GM21423 (cell line): ENCODE data around the gene GTPBP1.

ENCODE experiments used
- ATAC-seq: cut with Tn5 transposase; IDR thresholded peaks from one replicate; pipeline ENCODE4 v1.9.1; 2021; ENCODE audit warnings: mild to moderate bottlenecking, moderate library complexity; ENCODE audit not compliant: unreplicated experiment

The GTPBP1 gene

GRCh38 chr22:38756711-38757463 is 51.1 kb downstream of the GTPBP1 start:
- no peak for ATAC-seq

GRCh38 chr22:38757464-38757757 is 51.7 kb downstream of the GTPBP1 start:
- no peak for ATAC-seq

- no peak for ATAC-seq
Measured at GRCh38 chr22:38758276-38758945, 52.7 kb downstream of the GTPBP1 start.

- ATAC-seq = no peak
Measured at GRCh38 chr22:38759005-38759404, 53.3 kb downstream of the GTPBP1 start.

GRCh38 chr22:38760477-38761201 is 54.9 kb downstream of the GTPBP1 start:
- no peak for ATAC-seq

- ATAC-seq = no peak
Measured at GRCh38 chr22:38761202-38762162, 55.7 kb downstream of the GTPBP1 start.

- no peak for ATAC-seq
Measured at GRCh38 chr22:38762551-38762983, 56.8 kb downstream of the GTPBP1 start.

- no peak for ATAC-seq
Measured at GRCh38 chr22:38766076-38766777, 60.5 kb downstream of the GTPBP1 start.

- ATAC-seq = no peak
Measured at GRCh38 chr22:38767313-38767712, 61.6 kb downstream of the GTPBP1 start.

- ATAC-seq = no peak
Measured at GRCh38 chr22:38768036-38768435, 62.3 kb downstream of the GTPBP1 start.

- ATAC-seq = no peak
Measured at GRCh38 chr22:38770257-38770949, 64.7 kb downstream of the GTPBP1 start.

GRCh38 chr22:38772623-38772873 is 66.8 kb downstream of the GTPBP1 start:
- ATAC-seq = no peak

- ATAC-seq = no peak
Measured at GRCh38 chr22:38773363-38773946, 67.7 kb downstream of the GTPBP1 start.

- no peak for ATAC-seq
Measured at GRCh38 chr22:38774496-38775166, 68.9 kb downstream of the GTPBP1 start.

GRCh38 chr22:38775656-38776055 is 69.9 kb downstream of the GTPBP1 start:
- ATAC-seq = no peak

GRCh38 chr22:38776086-38776485 is 70.3 kb downstream of the GTPBP1 start:
- ATAC-seq = no peak

- ATAC-seq = no peak
Measured at GRCh38 chr22:38777087-38777671, 71.4 kb downstream of the GTPBP1 start.

- no peak for ATAC-seq
Measured at GRCh38 chr22:38781033-38781432, 75.3 kb downstream of the GTPBP1 start.
